ENCODE results near the gene CARS1.

The CARS1 gene

GRCh38 chr11:3041699-3042441, 15.4 kb downstream of the CARS1 start:
- in situ Hi-C loops (cut with MboI; ENCODE audit: low sequenced_read_pairs): no loop called here

GRCh38 chr11:3040881-3041280, 16.3 kb downstream of the CARS1 start:
- in situ Hi-C loops (cut with MboI; ENCODE audit: low sequenced_read_pairs): no loop called here

- in situ Hi-C loops (cut with MboI; ENCODE audit: low sequenced_read_pairs): no loop called here
These were observed 19.3 kb downstream of the CARS1 start for GRCh38 chr11:3037945-3038271.

GRCh38 chr11:3037040-3037944, 19.9 kb downstream of the CARS1 start:
- in situ Hi-C loops (cut with MboI; ENCODE audit: low sequenced_read_pairs): no loop called here

GRCh38 chr11:3036419-3036818, 20.8 kb downstream of the CARS1 start:
- in situ Hi-C loops (cut with MboI; ENCODE audit: low sequenced_read_pairs): no loop called here

GRCh38 chr11:3035333-3035732, 21.9 kb downstream of the CARS1 start:
- in situ Hi-C loops (cut with MboI; ENCODE audit: low sequenced_read_pairs): no loop called here

GRCh38 chr11:3030289-3031070, 26.7 kb downstream of the CARS1 start:
- in situ Hi-C loops (cut with MboI; ENCODE audit: low sequenced_read_pairs): no loop called here

GRCh38 chr11:3028813-3029212, 28.4 kb downstream of the CARS1 start:
- in situ Hi-C loops (cut with MboI; ENCODE audit: low sequenced_read_pairs): no loop called here

GRCh38 chr11:3026803-3027202, 30.4 kb downstream of the CARS1 start:
- in situ Hi-C loops (cut with MboI; ENCODE audit: low sequenced_read_pairs): no loop called here

- in situ Hi-C loops (cut with MboI; ENCODE audit: low sequenced_read_pairs): no loop called here
These were observed 34.2 kb downstream of the CARS1 start for GRCh38 chr11:3022982-3023381.

- in situ Hi-C loops (cut with MboI; ENCODE audit: low sequenced_read_pairs): no loop called here
These were observed 34.8 kb downstream of the CARS1 start for GRCh38 chr11:3022300-3022967.

GRCh38 chr11:3021125-3021524, 36.1 kb downstream of the CARS1 start:
- in situ Hi-C loops (cut with MboI; ENCODE audit: low sequenced_read_pairs): no loop called here

GRCh38 chr11:3020011-3020410, 37.2 kb downstream of the CARS1 start:
- in situ Hi-C loops (cut with MboI; ENCODE audit: low sequenced_read_pairs): no loop called here

- in situ Hi-C loops (cut with MboI; ENCODE audit: low sequenced_read_pairs): no loop called here
These were observed 38.6 kb downstream of the CARS1 start for GRCh38 chr11:3018596-3018995.

- in situ Hi-C loops (cut with MboI; ENCODE audit: low sequenced_read_pairs): no loop called here
These were observed 40.4 kb downstream of the CARS1 start for GRCh38 chr11:3016861-3017260.

GRCh38 chr11:3015796-3016195, 41.4 kb downstream of the CARS1 start:
- in situ Hi-C loops (cut with MboI; ENCODE audit: low sequenced_read_pairs): no loop called here

- in situ Hi-C loops (cut with MboI; ENCODE audit: low sequenced_read_pairs): no loop called here
These were observed 42.3 kb downstream of the CARS1 start for GRCh38 chr11:3014943-3015342.

- in situ Hi-C loops (cut with MboI; ENCODE audit: low sequenced_read_pairs): no loop called here
These were observed 42.9 kb downstream of the CARS1 start for GRCh38 chr11:3014057-3014938.

- in situ Hi-C loops (cut with MboI; ENCODE audit: low sequenced_read_pairs): no loop called here
These were observed 45.0 kb downstream of the CARS1 start for GRCh38 chr11:3011891-3012885.
